ENCODE measurements around the gene NFATC3.

The NFATC3 gene

DNA sequence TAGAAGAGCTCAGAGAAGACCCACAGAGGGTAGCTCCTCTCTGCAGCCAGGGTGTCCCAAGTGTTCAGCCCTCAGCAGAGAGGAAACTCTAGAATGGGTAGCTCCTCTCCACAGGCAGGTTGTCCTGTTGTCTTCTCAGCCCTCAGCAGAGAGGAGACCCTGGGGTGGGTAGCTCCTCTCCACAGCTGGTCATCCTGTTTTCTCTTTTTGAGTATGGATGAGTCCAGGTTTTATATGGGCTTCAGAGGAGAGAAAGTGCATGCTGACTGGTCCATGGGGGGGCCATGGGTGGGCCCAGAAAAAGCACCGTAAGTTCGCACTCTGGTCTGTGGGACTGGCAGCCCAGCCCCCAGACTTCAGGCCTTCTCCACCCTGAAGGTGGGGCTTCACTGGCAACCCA lies 102.3 kb downstream of the NFATC3 start:
- no peak for DNase-seq (ENCODE audit: low spot score)

DNA sequence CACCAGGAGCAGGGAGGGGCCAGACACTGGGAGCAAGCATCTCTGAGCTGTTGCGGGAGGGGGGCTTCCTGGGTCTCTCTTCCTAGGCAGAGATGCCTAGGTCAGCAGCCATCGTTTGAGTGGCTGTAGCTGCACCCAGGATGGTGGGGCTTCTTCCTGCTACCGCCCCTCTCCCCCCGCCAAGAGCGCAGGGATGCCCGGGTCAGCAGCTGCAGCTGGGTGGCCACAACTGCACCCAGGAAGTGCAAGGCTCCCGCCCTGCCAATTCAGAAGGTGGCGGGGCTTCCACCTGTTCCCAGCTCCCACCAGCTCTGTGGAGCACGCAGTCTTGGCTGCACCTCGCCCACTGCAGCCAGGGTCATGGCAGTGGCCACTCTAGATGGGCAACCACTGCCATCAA lies 103.0 kb downstream of the NFATC3 start:
- no peak for DNase-seq (ENCODE audit: low spot score)

GRCh38 chr16:68190081-68190480 lies 104.9 kb downstream of the NFATC3 start:
- DNase-seq (ENCODE audit: low spot score), result no peak

DNA sequence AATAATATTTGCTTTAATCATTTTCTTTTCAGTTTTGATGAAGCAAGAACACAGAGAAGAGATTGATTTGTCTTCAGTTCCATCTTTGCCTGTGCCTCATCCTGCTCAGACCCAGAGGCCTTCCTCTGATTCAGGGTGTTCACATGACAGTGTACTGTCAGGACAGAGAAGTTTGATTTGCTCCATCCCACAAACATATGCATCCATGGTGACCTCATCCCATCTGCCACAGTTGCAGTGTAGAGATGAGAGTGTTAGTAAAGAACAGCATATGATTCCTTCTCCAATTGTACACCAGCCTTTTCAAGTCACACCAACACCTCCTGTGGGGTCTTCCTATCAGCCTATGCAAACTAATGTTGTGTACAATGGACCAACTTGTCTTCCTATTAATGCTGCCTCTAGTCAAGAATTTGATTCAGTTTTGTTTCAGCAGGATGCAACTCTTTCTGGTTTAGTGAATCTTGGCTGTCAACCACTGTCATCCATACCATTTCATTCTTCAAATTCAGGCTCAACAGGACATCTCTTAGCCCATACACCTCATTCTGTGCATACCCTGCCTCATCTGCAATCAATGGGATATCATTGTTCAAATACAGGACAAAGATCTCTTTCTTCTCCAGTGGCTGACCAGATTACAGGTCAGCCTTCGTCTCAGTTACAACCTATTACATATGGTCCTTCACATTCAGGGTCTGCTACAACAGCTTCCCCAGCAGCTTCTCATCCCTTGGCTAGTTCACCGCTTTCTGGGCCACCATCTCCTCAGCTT lies 105.8 kb downstream of the NFATC3 start:
- no peak for DNase-seq (ENCODE audit: low spot score)

- no peak for DNase-seq (ENCODE audit: low spot score)
Measured at GRCh38 chr16:68194251-68194650, 109.1 kb downstream of the NFATC3 start.

GRCh38 chr16:68197250-68197649 lies 112.1 kb downstream of the NFATC3 start:
- DNase-seq (ENCODE audit: low spot score), result no peak

DNA sequence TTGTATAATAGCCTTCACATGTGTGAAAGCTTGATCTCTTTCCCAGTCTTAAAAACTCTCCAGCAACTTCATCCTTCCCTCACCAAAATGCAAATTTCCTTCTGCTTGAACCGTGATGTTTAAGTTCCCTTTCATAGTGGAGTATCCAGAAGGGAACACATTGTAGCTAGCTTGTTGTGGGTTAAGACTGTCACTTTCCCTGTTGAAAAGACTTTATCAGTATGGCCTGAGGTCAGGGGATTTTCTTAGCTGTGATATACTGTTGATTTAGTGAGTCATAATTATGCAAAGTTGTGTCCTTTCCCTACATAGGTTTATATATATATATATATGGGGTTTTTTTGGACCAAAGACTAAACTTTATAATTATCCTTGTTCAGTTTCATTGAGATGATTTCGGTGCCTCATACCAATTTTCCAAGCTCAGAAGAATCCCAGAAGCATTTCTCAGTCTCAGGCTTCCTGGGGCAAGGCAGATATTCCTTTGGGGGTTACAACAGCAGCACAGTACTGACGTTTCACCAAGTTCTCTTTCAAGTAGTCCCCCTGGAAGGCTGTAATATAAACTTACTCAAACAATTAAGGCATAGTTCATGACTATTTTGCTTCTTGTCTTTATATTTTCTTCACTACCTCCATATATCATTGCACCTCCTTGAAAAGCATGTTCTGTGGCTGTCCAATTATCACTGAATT lies 115.1 kb downstream of the NFATC3 start:
- no peak for DNase-seq (ENCODE audit: low spot score)

DNA sequence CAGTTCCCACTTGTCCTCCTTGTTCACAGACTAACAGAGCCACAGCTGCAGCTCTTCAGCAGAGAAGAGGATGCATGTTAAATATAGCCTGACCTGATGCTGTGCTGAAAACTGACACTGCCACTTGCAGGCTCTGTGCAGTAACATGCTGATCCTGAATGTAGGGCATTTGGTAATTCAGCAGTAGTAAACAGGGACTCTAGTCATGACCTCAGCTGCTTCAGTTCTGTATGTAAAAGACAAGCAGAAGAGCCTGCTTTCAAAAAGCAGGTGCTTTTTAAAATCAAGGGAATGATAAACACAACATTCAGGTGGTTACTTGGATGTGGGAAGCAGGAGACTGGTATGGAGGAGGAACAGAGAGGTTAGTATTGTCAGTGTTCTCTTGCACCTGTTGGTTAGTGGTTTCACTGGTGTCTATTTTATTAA lies 116.9 kb downstream of the NFATC3 start:
- no peak for DNase-seq (ENCODE audit: low spot score)

DNA sequence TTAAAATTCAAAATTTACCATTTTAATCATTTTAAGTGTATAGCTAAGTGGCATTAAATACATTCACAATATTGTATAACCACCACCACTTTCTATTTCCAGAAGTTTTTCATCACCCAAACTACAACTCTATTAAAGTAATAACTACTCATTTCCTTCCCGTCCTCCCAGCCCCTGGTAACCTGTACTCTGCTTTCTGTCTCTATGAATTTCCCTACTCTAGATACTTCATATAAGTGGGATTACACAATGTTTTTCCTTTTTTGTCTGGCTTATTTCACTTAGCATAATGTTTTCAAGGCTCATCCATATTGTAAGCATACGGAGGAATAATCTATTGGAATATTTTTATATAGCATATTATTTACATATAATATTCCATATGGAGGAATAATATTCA lies 121.1 kb downstream of the NFATC3 start:
- no peak for DNase-seq (ENCODE audit: low spot score)

DNA sequence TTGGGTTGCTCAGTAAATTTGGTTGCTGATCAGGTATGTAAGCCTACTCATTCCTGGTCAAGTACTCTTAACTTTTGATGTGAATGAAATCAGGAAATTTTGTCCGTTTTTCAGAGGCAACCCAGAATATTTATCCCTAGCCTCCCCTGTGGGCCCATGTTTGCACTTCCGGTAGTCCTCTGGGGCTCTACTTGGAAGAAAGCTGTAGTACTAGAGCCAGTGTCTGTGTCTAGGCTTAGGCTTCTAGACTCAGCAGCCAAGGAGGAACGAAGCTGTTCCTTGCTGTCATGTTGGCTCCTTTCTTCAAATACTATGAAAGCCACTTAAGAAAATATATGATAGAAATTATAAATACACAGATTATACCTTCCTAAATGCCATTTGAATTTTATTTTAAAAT lies 129.6 kb downstream of the NFATC3 start:
- no peak for DNase-seq (ENCODE audit: low spot score)

DNA sequence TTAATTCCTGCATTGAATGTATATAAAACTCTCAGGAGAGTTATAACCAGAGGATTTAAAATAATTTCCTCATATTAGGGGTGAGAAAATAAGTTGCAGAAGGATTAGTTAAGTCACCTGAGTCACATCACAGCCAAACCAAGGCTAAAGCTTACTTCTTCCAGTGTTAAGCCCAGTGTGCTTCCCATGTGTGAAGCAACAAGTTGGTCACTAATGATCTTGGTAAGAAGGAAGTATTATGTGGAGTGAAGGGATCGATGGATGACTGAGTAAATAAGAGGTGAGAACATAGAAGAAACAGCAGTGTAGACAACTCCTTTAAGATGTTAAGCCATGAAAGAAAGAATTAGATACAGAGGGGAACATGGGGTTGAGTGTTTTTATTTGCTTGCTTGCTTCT lies 130.1 kb downstream of the NFATC3 start:
- DNase-seq (ENCODE audit: low spot score), result no peak

GRCh38 chr16:68216240-68216639 lies 131.1 kb downstream of the NFATC3 start:
- DNase-seq (ENCODE audit: low spot score), result no peak

DNA sequence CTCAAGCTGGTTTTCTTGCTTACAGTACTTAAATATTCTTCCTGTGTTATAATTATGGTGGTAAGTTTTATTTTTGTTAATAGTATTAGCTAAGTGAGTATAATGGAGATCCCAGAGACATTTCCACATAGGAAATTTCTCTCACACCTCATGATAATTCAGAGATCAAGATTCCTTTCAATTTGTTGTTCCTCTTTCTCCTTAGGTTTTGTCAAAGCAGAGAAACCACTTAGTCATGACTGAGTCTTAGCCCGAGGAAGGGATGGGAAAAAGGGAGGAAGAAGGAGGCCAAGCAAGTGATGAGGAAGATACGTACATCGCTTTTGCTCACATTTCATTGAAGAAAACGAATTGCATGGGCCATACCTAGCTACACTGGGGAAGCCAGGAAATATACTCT lies 132.3 kb downstream of the NFATC3 start:
- no peak for DNase-seq (ENCODE audit: low spot score)

GRCh38 chr16:68219725-68220351 lies 134.7 kb downstream of the NFATC3 start:
- DNase-seq (ENCODE audit: low spot score), result no peak

DNA sequence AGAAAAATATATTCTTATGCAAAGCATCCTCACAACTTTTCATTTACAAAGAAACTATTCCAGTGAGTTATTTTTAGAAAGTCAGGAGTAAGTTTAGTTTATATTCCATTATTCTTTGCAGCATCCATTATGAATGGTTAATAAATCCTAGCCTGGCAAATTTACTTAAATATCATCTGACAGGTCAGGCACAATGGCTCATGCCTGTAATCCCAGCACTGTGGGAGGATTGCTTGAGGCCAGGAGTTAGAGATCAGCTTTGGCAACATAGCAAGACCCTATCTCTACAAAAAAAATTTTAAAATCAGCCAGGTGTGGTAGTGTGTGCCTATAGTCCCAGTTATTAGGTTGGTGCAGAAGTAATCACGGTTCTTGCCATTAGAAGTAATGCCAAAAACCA lies 137.9 kb downstream of the NFATC3 start:
- DNase-seq (ENCODE audit: low spot score), result no peak

DNA sequence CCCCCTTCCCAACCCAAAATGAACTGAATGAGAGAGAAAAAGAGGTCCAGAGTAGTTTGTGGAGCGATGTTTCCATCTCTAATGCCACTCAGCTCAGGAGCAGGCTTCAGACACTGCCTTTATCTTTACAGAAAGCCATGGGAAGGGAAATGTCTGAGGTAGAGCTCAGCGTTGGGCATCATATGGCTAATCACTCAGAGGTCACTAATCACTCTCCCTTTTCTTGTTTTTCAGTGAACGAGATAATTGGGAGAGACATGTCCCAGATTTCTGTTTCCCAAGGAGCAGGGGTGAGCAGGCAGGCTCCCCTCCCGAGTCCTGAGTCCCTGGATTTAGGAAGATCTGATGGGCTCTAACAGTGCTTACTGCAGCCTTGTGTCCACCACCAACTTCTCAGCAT lies 140.9 kb downstream of the NFATC3 start:
- no peak for DNase-seq (ENCODE audit: low spot score)

DNA sequence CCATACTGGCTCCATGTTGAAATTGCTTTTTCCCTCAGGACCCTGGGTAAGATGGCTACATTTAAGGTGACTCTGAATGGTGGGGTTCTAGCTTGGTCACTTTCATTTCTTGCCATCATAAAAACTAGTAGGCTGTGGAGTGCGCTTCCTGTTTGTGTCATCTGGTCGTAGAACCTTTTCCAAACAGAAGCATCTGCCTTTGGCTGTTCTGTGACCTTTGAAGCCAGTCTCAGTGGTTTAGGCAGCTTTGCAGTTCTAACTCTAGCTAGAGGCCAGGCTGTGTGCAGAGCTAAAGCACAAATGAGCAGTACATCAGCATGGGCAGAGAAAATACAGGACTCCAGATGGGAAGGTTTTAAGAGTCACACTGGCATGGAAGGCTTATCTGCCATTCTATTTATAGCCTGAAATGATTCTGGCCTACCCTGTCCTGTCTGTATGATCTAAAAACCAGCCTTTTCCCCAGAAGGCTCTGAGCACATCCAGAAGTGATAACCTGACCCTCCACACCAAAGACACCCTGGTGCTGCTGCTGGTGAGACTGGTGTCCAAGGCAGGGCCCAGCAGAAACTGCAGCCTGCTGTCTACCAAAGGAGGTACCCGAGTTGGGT lies 142.1 kb downstream of the NFATC3 start:
- DNase-seq (ENCODE audit: low spot score), result no peak

- no peak for DNase-seq (ENCODE audit: low spot score)
Measured at GRCh38 chr16:68227850-68228553, 142.8 kb downstream of the NFATC3 start.

DNA sequence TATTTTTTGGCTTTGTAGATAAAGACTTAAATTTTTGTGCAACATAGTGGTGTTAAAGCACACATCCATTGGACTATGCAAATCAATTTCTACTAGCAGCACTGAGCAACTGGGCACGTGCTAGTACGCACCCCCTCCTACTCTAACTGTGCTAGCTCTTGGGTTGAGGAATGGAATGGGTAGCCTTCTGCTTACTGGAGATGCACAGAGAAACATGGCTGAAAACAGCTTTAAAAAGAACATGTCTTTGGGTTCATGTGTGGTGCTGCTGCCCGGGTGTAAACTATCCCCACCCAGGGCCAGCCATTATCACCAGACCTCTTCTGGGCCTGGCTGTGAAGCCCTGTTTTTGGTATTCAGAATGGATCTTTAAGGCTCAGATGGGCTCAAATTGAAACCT lies 143.5 kb downstream of the NFATC3 start:
- DNase-seq (ENCODE audit: low spot score), result no peak

DNA sequence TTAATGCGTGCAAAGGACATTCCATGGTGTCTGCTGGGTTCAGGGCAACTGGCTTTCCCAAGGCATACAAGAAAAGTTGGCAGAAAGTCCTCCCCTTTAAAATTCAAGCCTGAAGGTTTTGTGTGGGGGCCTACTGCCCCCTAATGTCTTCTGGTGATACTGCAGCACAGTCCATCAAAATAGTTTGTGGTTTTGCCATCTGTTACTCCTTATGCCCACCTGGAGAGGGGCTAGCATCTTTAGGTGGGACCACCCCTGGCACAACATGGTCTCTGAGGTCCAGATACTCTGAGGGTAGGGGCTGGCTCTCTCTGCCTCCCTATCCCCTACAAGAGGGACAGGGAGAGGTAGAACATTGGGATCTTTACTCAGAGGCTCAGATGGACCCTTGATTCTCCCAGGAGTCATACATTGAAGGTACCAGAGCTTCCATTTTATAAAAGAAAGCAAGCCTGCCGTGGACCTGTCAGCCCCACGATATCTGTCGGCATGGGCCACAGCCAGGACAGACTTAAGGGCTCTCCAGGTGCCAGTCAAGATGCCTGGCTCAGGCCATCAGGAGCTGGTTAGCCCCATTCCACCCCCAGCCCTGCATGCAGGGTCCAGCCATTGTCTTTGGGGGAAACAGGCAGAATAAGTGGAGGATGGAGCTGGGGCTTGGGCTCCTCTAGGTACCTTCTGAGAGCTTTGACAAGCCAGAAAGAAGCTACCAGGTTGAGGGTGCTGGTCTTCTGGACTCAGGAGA lies 144.4 kb downstream of the NFATC3 start:
- DNase-seq (ENCODE audit: low spot score), result peak; percentile 37

DNA sequence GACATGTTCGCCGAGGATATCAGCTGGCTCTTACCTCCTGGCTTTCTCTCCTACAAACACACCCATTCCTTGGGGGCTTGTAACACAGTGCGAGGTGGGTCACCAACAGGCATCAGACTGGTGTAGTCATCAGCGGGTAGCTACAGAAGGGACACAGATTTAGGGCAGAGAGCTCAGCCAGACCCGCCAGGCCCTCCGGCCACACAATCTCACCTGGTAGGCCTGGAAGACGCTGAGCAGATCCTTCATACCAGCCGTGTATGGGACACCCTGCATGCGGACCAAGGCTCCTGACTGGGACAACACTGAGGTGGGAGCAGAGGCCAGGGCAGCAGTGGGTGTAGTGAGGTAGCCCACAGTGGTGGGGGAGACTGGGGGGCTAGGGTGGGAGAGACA lies 145.0 kb downstream of the NFATC3 start:
- DNase-seq (ENCODE audit: low spot score), result no peak

GRCh38 chr16:68230956-68231355 lies 145.8 kb downstream of the NFATC3 start:
- no peak for DNase-seq (ENCODE audit: low spot score)

Measured in CD4-positive, alpha-beta T cell treated with Interleukin-6 at 100 ng/mL for 8 hours (primary cell).